Measurements from ENCODE around the gene SLC44A5.
"Not testable (repeated sequence)": the region's sequence is repeated elsewhere in the genome, so short reads cannot be mapped to it uniquely, and the experiment has no call there.

Gene SLC44A5

DNA sequence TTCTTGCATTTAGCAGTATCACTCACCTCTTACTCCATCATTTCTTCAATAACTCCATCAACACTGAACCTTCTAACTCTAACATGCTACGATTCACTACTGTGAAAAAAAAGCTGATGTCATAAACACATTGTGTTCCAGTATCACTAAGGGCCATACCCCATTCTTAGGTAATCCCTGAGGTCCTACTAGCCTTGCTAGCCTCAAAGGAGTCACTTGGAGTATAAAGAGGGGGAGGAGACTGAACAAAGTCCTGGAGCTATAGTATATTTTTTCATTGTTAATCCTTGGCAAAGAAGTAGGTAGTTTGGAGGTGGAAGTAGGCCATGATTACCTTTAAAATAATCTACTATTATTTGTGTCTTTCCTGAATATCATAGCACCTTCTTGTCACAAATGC is at the start of gene SLC44A5:
TSS of gene SLC44A5 (minus strand) at position 101 of the 400 bp plus-strand sequence. CDS start 69,667 bp downstream, outside the sequence.
- DNase-seq, result no peak

DNA sequence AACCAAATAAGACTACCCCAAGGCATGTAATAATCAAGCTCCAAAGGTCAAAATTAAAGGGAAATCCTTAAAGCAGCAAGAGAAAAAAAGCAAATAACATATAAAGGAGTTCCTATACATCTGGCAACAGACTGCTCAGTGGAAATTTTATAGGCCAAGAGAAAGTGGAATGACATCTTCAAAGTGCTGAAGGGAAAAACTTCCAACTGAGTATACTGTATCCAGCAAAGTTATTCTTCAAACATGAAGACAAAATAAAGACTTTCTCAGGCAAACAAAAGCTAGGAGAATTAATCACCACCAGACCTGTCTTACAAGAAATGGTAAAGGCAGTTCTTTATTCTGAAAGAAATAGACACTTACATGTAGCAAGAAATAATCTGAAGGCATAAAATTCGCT is 45.0 kb upstream of the SLC44A5 start:
- no peak for DNase-seq

DNA sequence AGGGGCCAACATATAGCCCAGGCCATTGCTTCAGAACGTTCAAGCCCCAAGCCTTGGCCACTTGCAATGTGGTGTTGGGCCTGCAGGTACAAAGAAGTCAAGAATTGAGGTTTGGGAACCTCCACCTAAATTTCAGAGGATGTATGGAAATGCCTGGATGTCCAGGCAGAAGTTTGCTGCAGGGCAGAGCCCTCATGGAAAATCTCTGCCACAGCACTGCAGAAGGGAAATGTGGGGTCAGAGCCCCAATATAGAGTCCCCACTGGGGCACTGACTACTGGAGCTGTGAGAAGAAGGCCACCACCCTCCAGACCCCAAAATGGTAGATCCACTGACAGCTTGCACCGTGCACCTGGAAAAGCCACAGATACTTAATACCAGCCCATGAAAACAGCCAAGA is 36.3 kb upstream of the SLC44A5 start:
- DNase-seq, result not testable (repeated sequence)

DNA sequence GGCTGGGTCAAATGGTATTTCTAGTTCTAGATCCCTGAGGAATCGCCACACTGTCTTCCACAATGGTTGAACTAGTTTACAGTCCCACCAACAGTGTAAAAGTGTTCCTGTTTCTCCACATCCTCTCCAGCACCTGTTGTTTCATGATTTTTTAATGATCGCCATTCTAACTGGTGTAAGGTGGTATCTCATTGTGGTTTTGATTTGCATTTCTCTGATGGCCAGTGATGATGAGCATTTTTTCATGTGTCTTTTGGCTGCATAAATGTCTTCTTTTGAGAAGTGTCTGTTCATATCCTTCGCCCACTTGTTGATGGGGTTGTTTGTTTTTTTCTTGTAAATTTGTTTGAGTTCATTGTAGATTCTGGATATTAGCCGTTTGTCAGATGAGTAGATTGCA is 34.2 kb upstream of the SLC44A5 start:
- not testable (repeated sequence) for DNase-seq

DNA sequence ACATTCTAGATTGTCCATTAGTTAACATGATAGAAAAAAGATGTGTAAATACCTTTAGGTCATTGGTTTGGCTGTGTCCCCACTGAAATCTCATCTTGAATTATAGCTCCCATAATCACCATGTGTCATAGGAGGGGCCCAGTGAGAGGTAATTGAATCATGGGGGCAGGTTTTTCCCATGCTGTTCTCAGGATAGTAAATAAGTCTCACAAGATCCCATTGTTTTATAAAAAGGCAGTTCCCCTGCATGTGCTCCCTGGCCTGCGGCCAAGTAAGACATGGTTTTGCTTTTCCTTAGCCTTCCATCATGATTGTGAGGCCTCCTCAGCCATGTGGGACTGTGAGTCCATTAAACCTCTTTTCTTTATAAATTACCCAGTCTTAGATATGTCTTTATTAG is 32.5 kb upstream of the SLC44A5 start:
- no peak for DNase-seq

DNA sequence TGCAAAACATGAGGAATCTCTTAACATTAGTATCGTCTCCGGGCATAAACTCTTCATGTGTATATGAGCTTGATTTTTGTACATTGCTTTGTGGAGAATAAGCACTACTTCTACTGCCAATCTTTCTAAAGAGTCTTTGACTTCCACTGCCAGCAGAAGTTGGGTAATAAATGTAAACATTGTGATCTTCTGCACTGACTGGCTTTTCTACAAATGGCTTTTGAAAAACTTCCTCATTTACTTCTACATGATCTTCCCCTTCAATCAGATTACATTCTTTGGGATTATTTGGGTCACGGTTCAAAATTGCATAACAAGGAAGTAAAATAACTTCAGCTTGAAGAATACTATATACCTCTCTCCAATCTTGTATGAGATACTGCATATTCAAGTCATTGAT is 30.4 kb upstream of the SLC44A5 start:
- DNase-seq, result no peak

DNA sequence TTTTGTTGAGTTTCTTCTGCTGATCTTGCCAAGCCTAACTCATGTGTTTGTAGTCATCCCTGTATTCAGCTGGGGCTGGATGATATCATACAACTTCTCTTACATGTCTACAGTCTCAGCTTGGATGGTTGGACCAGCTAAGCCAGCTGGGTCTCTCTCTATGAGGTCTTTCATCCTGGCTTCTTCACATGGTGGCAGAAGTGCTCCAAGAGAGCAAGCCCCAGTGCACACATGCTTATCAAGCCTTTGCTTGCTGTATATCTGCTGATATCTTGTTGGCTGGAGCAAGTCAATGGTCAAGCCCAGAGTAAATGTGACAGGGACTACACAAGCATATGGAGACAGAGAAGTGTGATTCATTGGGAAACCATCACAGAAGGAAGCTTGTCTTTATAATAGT is 29.2 kb upstream of the SLC44A5 start:
- no peak for DNase-seq

DNA sequence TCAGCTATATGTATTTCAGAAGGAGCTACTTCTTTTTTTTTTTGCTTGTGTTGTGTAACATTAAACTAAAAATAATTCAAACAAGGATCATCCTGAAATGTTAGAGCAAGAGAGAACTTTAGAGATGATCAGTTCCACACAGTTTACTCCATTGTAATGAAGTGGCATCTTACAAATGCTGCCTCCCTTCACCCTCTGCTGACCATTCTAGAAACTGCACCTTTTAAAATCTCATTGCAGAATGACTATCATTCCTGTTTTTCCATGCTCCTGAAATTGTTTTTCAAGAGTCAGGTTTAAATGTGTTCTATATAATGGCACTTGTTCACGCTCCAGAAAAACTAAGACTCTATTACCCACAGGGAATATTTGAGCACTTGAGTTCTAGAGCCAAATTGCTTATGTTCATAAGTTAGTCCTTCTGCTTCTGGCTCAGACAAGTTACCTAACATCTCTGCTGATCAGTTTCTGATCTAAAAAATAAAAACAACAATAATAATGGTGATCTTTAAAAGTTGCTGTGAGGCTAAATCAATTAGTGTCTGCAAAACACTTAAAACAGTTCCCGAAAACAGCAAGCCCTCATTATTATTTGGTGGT is 21.5 kb upstream of the SLC44A5 start:
- no peak for DNase-seq

DNA sequence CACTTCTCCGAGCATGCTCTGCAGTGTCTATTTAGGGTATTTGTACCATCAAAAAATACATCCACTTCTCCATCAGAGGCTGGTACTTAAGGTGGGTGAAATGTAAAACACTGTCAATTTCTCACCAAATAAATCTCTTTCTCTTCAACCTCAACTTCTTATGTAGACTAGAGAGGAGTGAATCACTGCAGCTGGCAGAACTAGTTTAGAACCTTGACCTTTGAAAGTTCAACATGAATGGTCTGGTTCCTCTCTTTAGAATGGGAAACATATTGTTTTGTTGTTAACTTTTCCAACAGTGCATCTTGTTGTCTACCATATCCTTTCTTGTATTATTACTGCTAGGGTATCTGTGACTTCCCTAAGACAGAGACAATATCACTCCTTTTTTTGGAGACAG is 20.1 kb upstream of the SLC44A5 start:
- DNase-seq, result no peak

DNA sequence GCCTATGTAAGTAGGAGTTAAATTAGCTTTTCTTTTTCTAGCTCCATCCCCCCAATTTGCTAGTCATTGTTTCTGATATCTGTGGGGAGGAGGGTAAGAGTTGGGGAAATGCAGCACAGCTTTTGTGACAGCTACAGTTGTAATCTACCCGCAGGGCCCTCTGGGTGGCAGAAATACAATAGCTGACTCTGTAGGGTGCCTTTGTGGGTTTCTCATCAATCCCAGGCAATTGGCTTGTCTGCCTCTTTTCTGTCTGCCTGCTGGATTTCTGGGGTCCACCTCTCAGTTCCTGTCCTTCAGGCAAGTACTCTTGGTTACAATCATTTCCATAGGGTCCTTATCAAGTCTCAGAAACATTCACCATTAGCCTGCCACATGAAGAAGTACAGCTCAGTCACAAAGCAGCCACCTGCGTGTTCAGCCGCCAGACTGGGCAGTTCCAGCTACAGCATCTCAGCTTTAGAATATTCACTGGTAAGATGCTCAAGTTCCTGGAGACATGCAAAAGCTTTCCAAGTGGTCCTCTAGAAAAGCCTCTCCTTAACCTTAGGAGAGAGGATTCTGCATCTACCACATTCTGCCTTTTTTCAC is 19.2 kb upstream of the SLC44A5 start:
- DNase-seq, result no peak

DNA sequence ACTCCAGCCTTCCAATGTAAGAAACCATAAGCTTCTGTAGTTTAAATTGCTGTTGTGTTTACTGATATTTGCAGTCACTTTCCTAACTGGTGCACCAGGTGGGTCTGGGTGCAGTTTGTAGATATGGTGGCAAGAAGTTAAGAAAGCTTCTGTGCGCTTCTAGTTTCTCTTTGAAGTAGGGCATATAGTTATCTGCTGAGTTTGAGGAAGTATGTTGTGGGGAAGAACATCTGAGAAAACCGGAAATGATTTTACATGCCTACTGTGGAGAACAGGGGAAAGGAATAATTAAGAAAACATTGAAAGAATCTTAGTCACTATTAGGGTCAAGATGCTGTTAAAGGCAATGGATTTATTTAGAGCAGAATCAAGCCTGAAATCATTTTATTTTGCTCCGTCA is 14.9 kb upstream of the SLC44A5 start:
- no peak for DNase-seq

DNA sequence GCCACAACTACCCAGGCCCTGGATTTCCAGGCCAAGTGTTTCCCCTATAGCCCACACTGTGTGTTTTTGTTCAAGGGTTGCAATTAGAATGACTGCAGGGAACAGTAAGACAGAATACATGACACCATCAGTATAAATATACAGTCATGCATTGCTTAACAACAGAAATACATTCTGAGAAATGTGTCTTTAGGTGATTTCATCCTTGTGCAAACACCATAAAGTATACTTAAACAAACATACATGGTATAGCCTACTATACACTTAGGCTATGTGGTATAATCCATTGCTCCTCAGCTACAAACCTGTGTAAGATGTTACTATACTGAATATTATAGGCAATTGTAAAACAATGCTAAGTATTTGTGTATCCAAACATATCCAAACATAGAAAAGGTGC is 7.5 kb upstream of the SLC44A5 start:
- DNase-seq, result no peak

DNA sequence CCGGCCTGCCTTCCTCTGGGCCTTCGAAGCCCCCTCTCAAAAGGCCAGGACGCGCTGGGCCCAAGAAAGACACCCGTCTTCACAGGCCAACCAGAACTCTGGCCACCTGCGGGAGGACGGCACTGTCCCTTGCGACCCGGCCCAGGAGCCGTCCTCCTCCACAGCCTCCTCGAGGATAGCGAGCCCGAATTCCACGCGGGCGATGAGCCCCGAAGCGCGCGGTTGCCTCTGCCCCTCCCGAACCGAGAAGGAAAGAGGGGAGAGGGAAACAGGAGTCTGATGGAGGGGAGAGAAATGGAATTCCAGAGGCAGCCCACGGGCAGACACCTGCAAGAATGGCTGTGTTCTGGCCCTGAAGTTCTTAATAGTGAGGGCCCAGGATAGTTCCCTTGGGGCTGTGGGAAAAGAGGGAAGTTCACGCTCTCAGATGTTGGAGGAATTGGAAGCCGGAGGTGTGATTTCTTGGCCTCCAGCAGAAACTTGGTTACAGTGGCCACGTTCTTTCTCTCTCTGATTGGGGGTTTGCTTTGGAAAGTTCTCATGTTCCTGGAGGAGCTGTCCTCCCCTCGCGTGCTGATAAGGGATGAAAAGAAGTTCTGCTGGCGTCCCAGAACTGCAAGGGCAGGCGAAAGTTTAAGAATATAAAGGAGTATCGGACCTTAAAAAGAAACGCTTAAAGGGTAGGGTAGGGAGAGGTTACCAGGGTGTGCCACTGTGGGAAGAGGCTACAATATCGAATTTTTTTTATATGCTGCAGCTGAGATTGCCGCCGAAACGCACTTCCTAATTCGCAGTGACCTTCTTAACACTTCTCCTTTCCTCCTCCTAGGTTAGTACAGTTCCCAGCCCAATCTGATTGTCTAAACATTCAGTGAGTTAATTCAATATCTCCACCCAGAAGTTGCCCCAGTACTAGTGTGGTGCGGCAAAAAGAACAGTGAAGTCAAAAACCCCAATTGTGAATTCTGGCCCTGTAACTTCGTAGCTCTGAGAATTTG is 5.8 kb upstream of the SLC44A5 start:
- no peak for DNase-seq

DNA sequence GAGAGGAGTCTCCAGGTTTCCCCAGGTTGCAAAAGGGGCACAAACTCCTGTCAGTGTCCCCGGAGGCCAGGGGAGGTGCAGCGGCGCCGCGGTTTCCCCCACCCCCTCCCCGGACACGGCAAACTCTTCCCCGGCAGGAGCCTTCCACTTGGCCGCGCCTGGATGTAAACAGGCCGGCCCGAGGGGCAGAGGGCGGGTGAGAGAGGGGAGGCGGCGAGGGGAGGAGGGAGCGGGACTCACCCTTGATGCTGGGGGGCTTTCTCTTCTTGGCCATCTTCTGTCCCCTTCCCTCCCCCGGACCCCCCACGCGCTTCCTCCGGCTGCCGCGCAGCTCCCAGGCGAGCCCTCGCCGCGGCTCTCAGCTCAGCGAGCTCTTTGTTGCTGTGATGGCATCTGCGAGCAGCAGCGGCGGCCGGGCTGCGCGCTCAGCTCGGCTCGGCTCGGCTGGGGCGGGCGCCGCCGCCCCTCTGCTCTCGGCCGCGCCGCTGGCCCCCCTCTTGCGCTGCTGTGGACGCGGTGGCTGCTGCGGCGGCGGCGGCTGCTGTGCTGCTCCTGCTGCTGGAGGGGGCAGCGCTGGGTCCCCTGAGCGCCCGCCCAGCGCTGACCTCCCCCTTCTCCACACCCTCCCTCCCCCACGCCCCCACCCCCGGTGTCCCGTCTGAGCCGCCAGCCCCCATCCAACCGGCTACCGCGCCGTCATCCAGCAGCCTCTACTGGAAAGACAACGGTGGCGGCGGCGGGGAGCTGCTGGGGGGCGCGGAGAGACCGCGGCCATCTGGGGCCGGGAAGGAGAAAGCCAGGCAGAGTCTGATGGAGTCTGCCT is 4.9 kb upstream of the SLC44A5 start:
- no peak for DNase-seq

DNA sequence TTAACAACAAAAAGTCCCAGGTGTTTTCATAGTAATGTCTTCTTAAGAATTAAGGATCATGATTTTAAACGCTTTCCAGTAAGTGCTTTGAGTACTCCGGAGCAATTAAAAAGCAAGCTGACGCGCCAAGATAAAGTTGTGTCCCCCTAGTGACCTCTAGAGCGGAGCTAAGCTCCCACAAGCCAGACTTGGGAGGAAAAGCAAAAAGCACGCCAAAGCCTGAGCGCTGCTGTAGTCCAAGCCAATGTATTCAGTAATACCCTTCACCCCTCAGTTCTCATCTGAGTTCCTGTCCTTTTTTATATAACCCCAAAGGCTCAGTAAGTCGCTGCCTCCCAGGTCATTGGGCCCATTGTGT is 3.5 kb upstream of the SLC44A5 start:
- no peak for DNase-seq

DNA sequence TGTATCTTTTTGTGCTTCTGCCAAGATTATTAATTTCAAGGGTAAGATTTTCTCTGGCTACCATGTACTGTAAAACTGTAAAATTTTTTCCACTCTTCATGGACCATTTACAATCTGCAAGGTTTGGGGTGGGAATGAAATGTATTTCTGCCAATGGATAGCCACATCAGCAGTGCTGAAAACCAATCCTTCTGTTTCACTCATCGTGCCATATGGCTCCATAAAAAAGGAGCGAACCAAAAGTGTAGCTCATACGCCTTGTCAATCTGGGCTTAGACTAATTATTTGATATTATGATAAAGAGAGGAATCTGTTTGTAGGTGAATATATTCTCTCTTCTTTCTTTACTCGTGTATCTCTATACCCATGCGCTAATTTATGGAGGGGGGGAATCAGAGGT is 3.0 kb upstream of the SLC44A5 start:
- DNase-seq, result no peak

DNA sequence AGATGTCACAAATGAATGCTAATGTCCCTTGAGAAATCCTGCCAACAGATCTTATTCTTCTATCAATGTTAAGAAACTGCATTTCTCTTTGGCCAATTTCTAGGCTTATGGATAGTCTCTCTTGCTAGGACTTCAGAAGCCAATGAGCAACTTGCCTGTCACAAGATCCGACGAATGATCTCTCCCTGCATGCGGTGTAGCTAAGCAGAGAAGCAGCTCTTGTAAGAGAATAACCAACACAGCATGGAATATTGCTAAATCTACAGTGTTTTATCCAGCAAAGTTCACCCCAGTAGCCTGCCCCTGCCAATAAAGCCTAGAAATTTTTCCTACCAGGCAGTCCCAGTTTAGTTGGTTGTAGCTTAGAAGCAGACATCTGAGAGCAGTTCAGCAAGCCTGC is 2.1 kb upstream of the SLC44A5 start:
- DNase-seq, result no peak

DNA sequence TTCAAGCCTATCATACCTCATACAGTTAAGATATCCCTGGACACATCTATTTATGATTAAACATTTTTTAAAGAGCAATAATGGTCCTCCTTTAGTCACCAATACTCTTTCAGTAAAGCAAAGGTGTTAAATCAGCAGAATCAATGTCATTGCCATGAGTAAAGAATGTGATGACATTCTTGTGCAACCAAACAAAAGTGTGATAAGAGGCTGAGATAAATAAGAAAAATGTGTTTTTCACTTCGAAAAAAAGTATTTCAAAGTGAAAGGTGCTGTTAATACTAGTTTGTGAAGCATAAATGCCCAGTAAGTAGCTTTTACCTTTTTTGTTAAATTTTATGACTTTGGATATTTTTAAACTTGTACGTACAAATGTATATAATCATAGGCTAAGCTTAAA is 8.4 kb downstream of the SLC44A5 start:
- no peak for DNase-seq

DNA sequence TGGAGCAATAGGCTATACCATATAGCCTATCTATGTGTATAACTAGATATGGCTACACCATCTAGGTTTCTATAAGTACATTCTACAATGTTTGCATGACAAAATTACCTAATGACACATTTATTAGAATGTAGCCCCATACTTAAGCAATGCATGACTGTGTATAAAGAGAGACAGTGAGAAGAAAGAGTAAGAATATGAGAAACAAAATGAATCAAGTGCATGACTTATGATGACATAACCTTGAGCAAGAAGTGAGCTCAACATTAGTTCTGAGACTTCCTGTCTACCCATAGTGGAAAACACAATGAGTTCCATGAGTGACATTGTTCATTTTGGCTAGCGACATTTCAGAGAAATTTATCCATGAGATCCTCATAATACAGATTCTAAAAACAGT is 10.1 kb downstream of the SLC44A5 start:
- no peak for DNase-seq

DNA sequence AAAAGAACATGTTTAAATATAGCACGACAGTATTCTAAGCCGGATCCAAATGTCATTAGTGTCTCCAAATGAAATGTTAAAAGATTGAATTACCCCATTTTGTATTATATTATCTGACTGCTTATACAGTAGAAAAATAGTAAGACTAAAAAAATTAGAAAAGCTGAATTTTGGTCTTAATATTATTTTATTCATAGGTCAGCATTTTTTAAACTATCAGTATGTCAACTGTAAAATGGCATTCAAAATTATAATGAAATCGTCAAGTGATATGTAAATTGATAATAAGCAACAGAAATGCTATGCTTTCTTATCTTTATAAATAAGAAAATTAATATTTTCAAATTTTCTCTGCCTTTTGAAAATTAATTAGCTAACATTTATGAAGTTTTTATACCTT is 16.6 kb downstream of the SLC44A5 start:
- DNase-seq, result no peak

DNA sequence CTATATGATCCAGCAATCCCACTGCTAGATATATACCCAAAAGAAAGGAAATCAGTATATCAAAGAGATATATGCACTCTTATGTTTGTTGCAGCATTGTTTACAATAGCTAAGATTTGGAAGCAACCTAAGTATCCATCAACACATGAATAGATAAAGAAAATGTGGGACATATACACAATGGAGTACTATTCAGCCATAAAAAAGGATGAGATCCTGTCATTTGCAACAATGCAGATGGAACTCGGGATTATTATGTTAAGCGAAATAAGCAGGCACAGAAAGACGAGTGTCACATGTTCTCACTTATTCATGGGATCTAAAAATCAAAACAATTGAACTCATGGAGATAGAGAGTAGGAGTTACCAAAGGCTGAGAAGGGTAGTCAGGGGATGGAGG is 17.5 kb downstream of the SLC44A5 start:
- DNase-seq, result not testable (repeated sequence)

DNA sequence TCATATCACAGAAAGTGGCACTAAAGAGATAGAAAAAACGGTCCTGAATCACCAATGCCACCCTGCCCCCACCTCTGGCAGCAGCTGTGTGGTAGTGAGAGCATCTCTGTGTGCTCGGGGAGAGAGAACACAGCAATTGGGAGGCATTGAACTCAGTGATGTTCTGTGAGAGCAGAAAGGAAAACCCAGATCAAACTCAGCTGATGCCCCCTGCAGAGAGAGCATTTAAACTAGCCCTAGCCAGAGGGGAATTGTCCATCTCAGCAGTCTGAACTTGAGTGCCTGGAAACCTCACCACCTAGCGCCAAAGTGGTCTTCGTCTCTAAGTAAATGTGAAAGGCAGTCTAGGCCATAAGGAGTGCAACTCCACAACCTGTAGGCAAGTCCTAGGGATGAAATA is 21.3 kb downstream of the SLC44A5 start:
- DNase-seq, result no peak

DNA sequence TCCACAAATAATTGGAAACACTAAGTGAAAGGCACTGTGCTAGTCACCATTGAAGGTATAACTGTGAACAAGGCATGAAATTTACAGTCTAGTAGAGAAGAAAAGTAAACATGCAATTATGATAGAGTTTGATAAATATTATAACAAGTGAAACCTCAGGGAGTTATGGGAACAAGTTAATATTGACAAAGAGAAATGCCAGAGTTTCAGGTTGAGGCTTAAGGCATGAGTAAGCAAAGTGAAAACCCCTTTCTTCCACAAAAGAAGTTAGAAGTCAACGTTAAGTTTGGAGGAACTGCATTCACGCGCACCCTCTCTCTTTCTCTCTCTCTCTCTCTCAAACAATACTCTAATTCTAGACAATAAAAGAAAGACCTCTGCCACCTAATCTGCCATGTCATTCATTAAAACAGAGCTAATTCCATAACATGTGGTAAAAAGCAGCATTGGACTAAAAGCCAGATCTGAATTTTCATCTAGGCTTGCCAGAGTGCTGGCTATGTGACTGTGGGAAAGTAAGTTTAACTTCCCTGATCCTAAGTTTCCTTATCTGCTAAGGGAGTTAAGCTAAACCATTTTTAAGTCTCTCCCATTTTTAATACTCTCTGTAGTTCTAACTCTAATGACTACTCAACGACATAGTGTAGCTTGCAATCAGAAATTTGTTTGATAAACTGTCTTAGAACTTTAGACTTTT is 22.0 kb downstream of the SLC44A5 start:
- no peak for DNase-seq
